Limb (tissue), 2 donors: Measurements from ENCODE around the gene TAF4.
A peak's percentile ranks its signal among the peaks of the same experiment; 100 is the strongest.
"Not testable (repeated sequence)": the region's sequence is repeated elsewhere in the genome, so short reads cannot be mapped to it uniquely, and the experiment has no call there.

ENCODE experiments used
- DNase-seq, 2 donors: peaks; one replicate each; pipeline ENCODE4 v3.0.0-alpha.2; 2016; ENCODE audit errors: extremely low spot score in 2 of 2

The TAF4 gene

DNA sequence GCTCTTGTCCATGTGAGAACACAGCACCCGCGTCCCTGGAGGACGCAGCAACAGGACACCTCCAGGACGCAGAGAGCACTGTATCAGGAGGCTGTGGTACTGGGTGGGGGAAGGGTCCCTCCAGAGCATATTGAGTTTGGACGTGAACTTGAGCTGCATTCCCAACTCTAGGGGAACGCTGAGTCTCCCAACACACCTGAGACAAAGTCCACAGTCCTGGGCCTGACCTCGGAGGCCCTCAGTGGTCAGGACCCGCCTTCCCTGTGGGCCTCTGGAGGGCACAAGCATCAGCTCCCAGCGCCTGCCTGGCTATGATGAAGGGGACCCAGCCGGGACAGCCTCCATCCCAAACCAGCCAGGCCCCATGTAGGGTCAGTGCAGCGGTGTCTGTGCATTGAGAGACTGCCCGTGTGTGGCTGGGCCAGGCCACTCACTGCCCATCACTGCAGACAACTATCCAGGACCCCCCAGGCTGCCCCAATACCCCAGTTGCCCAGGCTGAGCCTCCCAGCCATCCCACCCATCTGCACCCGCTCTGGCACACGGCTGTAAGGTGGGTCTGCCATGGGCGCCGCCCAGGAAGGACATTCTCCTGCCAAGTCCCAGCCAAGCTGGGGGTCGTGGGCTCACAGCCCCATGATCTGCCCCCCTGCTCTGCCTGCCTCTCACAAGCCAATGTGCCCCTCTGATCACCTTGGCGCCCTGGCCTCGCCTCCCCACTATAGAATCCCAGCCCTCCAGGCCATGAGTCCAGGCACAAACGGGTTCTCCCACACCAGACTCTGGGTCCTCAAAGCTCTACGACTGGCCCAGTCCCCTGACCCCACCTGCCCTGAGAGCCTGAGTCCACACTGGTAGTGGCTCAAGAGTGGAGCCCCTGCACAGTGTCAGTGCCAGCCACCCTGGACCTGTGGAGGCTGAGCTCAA lies 115.7 kb downstream of the TAF4 start:
- DNase-seq = peak in 1 of 2 donors; percentile 20

DNA sequence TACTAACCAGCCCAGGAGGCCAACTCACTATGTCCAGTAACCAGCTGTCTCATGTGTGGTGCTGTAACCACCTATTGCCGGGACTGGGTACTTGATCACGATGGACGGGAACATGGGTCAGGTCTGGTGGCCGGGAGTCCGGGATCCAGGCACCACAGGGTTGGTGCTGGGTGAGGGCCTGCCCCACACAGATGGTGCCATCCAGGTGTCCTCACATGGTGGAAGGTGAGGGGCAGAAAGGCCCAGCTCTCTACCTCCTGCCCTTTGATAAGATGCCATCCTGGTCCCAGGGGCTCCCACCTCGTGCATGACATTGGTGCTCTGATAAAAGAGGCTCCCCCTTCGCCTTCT lies 116.3 kb downstream of the TAF4 start:
- DNase-seq = no peak

DNA sequence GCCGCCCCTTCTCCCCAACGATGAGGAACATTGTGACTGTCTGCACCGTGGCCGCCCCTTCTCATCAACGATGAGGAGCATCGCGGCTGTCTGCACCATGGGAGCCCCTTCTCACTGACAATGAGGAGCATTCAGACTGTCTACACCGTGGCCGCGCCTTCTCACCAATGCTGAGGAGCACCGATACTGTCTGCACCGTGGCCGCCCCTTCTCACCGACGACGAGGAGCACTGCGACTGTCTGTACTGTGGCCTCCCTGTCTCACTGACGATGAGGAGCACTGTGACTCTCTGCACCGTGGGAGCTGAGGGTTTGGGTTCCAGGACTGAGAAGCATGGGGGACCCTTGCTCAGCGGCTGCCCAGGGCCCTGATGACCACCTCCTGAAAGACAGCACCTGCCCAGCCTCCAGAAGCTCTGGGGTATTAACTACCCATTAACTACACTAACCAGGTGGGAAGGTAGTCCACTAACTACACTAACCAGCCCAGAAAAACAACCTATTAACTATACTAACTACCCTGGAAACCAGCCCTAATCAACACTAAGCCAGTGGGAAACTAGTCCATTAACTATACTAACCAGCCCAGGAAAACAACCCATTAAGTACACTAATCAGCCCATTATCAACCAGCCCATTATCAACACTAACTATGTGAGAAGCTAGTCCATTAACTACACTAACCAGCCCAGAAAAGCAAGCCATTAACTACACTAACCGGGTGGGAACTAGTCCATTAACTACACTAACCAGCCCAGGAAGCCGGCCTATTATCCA lies 116.9 kb downstream of the TAF4 start:
- no peak for DNase-seq

DNA sequence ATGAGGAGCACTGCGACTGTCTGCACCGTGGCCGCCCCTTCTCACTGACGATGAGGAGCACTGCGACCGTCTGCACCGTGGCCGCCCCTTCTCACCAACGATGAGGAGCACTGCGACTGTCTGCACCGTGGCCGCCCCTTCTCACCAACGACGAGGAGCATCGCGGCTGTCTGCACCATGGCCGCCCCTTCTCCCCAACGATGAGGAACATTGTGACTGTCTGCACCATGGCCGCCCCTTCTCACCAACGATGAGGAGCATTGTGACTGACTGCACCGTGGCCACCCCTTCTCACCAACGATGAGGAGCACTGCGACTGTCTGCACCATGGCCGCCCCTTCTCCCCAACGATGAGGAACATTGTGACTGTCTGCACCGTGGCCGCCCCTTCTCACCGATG lies 117.6 kb downstream of the TAF4 start:
- DNase-seq = not testable (repeated sequence)

DNA sequence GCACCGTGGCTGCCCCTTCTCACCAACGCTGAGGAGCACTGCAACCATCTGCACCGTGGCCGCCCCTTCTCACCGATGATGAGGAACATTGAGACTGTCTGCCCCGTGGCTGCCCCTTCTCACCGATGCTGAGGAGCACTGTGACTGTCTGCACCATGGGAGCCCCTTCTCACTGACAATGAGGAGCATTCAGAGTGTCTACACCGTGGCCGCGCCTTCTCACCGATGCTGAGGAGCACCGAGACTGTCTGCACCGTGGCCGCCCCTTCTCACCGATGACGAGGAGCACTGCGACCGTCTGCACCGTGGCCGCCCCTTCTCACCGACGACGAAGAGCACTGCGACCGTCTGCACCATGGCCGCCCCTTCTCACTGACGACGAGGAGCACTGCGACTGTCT lies 120.2 kb downstream of the TAF4 start:
- DNase-seq = not testable (repeated sequence)

DNA sequence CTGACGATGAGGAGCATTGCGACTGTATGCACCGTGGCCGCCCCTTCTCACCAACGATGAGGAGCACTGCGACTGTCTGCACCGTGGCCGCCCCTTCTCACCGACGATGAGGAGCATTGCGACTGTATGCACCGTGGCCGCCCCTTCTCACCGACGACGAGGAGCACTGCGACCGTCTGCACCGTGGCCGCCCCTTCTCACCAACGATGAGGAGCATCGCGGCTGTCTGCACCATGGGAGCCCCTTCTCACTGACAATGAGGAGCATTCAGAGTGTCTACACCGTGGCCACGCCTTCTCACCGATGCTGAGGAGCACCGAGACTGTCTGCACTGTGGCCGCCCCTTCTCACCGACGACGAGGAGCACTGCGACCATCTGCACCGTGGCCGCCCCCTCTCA lies 120.7 kb downstream of the TAF4 start:
- not testable (repeated sequence) for DNase-seq

DNA sequence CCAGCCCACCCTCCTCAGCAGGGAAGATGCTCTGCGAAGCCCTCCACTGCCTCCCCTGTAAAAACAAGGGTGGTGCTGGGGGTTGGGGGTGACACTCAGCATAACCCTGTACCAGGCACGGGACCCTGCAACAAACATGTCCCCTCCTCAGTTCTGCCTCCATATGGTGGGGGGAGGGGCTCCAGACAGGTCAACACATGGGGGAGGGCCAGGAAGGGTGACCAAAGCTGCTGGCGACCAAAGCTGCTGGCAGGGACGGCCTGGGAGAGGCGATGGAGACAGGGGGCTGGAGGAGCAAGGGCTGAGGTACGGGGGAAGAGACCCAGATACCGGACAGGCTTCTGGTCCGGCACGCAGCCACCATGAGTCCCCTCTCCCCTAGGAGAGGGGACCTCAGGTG lies 123.2 kb downstream of the TAF4 start:
- no peak for DNase-seq

DNA sequence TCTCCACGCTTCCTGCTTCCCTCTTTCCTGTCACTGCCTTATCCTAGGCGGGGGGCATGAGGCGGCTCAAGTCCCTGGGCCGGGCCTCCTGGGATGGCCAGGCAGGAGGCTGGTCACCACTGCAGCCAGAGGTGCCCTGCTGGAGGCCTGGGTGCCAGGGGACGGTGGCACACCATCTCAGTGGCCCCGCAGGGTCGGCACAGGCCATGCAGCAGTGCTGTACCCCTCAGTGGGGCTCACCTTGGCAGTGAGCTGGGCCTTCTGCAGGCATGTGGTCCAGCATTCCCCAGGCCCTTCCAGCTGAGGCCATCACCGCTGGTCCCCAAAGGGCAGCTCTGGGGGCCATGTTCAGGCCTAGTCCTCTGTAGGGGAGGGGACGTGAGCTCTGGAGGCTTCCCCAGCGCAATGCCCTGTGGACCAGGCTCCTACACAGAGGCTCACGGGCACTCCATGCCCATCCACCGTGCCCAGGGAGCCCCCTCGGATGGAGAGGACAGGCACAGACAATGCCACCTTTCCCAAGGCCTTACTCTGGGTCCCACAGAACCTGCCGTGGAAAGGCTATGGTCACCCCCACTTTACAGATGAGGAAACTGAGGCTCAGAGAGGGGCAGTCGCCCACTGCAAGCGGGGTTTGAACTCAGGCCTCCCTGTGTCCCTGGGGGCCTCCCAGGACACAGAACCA lies 123.8 kb downstream of the TAF4 start:
- DNase-seq = no peak

DNA sequence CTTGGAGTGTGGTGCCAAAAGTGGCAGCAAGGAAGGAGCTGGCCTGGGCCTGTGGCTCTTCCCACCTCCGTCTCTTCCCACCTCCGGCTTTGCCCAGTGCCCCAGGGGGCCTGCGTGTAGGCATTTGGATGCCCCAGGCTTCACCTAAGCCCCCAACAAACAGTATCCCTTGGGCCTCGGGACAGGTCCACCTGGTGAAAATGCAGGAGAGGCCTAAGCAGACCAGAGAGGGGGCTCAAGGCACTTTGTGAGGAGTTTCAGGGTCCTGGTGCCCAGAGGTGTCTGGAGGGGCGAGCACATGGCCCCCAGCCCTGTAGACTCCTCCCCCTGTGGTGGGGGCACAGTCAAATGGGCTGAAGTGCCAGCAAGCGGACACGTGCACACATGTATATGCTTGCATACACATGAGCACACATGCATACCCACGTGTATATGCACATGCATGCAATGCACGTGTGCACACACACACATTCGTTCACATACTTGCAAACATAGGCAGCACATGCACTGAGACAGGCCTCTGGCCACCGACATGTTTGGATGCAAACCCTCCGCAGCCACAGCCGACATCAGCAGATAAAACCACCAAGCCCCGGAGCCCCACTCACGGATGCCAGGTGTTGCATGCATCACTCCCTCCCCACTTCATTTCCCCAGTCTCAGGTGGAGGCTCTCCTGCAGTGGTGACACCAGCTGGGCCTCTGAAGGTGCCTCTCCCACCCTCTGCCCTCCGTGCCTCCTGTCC lies 124.5 kb downstream of the TAF4 start:
- no peak for DNase-seq

DNA sequence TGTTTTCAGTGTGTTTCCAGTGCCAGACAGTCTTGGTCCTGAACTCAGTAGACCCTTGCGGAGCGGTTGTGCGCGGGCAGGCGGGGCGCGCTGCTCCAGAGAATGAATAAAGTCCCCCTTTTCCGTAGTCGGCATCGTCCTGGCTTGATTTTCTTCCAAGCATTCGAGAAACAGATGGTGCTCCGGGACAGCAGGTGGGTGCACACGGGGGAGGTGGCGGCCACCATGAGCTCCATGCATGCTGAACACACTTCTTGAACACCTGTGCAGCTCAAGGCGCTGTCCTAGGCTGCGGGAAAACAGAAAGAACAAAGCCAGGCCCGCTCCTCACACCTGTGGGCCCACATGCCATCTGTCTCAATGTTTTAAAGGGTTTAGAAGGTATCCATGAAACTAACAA lies 125.2 kb downstream of the TAF4 start:
- DNase-seq = no peak

DNA sequence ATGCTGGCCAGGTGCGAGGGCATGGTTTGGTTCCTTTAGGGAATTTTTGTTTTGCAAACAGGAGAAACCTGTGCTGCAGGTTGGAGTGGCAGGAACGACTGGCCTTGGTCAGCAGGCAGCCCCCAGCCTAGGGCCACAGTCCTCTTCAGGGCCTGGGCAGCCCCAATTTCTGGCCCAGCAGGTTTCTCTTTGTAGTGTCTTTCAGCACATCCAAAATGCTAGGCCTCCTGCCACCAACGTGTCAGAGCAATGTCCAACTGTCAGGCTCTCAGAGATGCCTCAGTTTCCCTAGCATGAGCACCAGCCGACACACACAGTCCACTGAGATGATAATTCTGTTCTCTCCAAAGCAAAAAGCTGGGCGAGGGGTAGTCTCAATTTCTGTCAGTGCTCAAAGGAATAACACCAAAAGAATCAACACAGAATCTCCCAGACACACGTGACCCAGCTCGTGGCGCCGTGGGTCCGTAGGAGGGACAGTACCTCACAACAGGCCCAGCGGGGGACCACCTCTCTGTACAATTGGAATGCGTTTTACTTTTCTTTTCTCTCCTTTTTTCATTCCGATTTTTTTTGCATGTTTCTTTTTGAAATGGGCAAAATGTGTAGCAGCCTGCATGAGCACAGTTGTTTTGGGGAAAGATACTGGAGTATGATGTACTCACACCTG lies 125.9 kb downstream of the TAF4 start:
- no peak for DNase-seq

DNA sequence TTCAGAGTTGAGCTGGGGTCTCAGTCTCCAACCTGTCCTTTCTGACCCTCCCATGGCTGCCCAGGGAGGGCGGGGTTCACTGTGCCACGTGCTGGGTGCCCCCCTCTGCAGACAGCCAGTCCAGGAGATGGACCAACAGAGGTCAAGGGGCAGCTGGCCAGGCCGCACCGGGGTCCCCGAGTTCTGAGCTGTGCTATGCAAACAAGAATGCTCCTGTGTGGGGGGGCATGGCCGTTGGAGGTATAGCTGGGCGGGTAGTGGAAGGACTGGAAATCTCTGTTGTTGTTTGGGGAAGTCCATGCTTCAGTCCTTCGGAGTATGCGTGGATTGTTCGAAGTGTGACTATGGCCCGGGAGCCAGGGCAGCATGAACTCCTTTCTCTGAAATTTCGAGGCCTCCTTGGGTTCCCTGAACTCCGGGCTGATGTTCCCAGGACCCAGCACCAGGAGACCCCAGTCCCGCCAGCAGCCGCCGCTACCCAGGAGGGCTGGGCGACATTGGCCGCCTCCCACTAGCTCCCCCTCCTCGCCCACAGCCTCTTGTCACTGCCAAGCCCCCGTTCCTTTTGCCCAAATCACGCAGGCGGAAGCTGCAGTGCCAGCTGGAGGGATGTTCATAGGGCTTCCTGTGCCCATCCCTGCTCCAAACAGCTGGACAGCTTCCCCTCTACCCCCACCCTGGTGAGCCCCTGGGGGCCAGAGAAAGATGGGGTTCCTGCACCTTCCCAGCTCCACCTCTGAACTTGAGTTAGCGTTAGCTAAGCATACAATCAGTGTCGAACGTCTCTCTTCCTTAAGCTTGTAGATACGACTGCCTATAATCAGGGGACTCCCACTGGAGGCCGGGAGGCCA lies 126.6 kb downstream of the TAF4 start:
- DNase-seq = no peak

DNA sequence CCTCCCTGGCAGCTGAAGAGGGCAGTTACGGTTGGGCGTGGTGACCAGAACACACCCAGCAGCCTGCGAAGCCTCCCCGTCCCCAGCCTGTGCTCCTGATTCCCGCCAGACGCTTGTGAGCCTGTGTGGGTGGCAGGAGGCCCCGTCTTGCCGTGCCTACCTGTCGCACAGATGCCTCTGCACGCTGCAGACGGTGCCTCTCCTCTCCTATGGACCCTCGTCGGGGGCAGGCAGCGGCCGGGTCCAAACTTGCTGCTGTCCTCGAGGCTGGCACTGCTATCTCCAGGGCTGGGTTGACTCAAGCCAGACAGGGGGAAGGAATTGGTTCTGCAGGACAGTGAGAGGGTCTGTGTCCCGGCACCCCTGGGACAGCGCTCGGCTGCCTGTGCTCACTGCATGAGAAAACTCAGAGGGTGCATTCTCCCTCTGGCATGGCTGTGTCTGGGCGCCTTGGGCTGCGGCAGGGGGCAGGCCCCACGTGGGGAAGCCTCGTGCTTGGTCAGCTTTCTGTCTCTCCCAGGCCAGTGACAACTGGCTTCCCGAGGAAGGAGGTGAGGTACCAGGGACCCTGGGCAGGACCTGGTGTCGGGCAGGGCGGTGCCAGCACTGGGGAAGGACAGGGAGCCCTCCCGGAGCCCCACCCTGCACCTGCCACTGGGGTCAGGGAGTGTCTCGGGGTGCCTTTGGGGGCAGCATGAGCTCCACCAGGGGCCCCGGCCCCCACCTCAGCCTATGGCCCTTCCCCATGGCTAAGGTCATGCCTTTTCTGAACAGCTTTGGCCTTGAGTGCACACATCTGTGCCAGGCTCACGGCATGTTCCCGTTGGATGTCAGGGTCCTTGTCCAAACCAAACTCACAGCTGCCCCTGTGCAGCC lies 127.5 kb downstream of the TAF4 start:
- DNase-seq = no peak

DNA sequence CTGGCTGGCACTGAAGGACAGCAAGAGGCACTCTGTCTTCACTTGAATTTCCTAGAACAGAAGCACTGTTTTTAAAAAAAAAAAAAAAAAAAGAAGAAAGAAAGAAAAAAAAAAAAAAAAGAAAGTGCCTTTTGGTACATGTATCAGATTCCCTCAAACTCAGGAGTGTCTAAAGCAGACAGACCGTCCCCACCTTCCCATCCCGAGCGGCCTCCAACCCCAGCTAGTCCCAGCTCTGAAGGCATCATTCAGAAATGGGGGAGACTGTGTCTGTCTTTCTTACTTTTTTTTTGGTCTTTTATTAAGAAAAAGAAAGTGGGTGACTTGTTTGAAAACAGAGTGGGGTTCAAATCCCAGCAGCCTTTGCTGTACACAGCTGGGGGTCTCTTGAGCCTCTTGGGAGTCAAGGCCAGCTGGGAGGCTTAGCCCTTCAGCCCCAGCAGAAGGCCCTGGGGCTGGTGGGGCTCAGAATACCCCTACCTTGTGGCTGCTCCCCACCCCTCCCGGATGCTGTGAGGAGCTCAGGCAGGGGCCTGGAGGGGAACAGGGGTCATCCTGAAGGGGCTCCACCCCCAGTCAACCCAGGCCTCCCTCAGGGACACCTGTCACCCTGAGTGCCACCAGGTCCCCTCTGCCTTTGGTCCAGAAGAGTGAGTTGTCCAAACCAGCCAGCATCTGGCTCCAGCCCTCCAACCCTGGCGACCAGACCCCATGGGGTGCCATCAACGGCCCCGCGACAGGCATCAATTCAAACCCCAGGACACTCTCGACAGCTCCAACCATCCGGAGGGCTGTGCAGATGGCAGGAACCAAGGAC lies 128.3 kb downstream of the TAF4 start:
- no peak for DNase-seq

DNA sequence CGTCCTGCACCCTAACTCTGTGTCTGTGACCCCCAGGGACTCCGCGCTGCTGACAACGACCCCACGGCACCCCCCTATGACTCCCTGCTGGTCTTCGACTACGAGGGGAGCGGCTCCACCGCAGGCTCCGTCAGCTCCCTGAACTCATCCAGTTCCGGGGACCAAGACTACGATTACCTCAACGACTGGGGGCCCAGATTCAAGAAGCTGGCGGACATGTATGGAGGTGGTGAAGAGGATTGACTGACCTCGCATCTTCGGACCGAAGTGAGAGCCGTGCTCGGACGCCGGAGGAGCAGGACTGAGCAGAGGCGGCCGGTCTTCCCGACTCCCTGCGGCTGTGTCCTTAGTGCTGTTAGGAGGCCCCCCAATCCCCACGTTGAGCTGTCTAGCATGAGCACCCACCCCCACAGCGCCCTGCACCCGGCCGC lies 129.0 kb downstream of the TAF4 start:
- DNase-seq = no peak

DNA sequence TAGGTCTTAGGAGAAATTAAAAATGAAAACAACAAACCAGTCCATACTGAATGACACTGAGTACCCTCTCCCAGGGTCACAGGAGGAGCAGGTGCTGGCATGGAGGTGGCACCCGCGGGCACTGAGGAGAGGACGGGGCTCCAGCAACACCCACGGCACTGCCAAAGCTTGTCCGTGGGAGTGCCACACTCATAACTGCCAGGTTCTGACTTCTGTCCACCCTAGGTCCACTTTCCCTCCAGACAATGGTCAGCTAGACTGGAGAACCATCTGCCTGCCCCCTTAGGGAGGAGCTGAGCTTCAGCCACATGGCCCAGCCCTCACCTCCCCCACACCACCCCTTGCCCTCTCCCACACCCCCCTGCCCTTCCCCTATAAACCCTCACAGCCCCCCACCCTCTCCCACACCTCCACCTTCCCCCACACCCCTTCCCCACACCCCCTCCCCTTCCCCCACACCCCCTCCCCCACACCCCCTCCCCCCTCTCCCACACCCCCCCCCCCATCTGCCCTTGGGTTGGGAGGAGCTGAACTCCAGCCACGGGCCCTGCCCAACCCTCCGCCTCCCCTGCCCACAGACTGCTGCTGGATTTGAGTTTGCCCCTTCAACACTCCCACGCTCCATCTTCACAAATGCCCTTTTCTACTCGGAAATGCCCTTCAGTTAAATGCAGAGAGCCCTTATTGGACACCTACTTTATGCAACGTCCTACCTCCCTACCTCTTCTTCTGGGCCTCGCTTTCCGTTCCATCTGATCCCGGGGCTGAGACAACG lies 129.6 kb downstream of the TAF4 start:
- DNase-seq = no peak
